DOHH2 (cell line): ENCODE measurements around the gene UNC13B.
"Not testable (repeated sequence)": the region's sequence is repeated elsewhere in the genome, so short reads cannot be mapped to it uniquely, and the experiment has no call there.

ENCODE experiments used
- CTCF ChIP-seq: fragments of 200-600 bp; sonication (generic); IDR thresholded peaks from one replicate; pipeline ENCODE4 v1.5.1; 2014; ENCODE audit warnings: antibody characterized with exemption, mild to moderate bottlenecking, low read depth, low read length; ENCODE audit not compliant: poor library complexity, severe bottlenecking
- EZH2phosphoT487 ChIP-seq: fragments of 200-600 bp; sonication (generic); IDR thresholded peaks from 2 replicates; pipeline ENCODE4 v1.6.1; 2017; ENCODE audit warnings: borderline replicate concordance, mild to moderate bottlenecking, antibody characterized with exemption, low read length, moderate library complexity, mixed read lengths

GRCh38 chr9:35167429-35167828 is 5.6 kb downstream of the UNC13B start:
- TF ChIP-seq CTCF, EZH2phosphoT487: not testable (repeated sequence)
